H1 (cell line): ENCODE results near the gene BCL11A. TPM values are rescaled to one million over a fixed set of nuclear protein-coding genes. Genes with fewer than 3 reads are reported as not detected.

Source experiments
- KDM1A ChIP-seq: fragments of 200-600, 300-600 bp; sonication (generic); IDR thresholded peaks from 2 replicates; pipeline ENCODE4 v1.7.1; 2016; ENCODE audit warnings: mild to moderate bottlenecking, low read length, borderline replicate concordance
- POLR2A ChIP-seq, 2 experiments: IDR thresholded peaks; 1 replicate in 1 of 2; 2 replicates in 1 of 2; pipeline ENCODE4 v1.6.1; 2011; ENCODE audit warnings: low read depth in 2 of 2, low read length in 2 of 2, mild to moderate bottlenecking in 2 of 2; ENCODE audit errors: control extremely low read depth in 1 of 2
- POU5F1 ChIP-seq: IDR thresholded peaks from 2 replicates; pipeline ENCODE4 v1.6.1; 2011; ENCODE audit warnings: low read depth, mild to moderate bottlenecking, low read length, moderate library complexity
- RFX5 ChIP-seq: IDR thresholded peaks from 2 replicates; pipeline ENCODE4 v1.6.1; 2011; ENCODE audit warnings: low read depth, low read length, improper control_type of control experiment, borderline replicate concordance
- TEAD4 ChIP-seq: IDR thresholded peaks from 2 replicates; pipeline ENCODE4 v1.6.1; 2012; ENCODE audit warnings: low read depth, low read length, inconsistent platforms, mixed read lengths
- YY1 ChIP-seq: IDR thresholded peaks from 2 replicates; pipeline ENCODE4 v1.6.1; 2011; ENCODE audit warnings: low read depth, mild to moderate bottlenecking, low read length
- polyA plus RNA-seq, 7 experiments: library from polyadenylated mRNA; depleted of rRNA in 3 of 7; stranded (reverse) in 5 of 7; unstranded in 2 of 7; fragments of >200 nt in 5 of 7; fragments of 200-250 nt in 2 of 7; gene quantifications; 1 replicate in 5 of 7; 2 replicates in 1 of 7; 4 replicates in 1 of 7; pipeline versions ENCODE4 v1.2.1 to v1.2.3, GENCODE V29; 2011 to 2013; ENCODE audit warnings: missing spikeins in 2 of 7, mixed read lengths in 2 of 7
- total RNA-seq: library from RNA; stranded (reverse); fragmentation: NEBNext Ultra II Directional; extraction: Animal tissue kit (Norgen Biotek cat#: 25700); gene quantifications from 2 replicates; pipeline ENCODE4 v1.2.1, GENCODE V29; 2021

The BCL11A gene
- total and polyA plus RNA-seq, 2 of the 8 experiments (the other 6 are each of a cell fraction or from before 2014, with no cell fraction given): 11.9 to 59.3 TPM

- TF ChIP-seq RFX5: no peak
- no peak for TF ChIP-seq POLR2A (IDR thresholded peaks at IDR 0.05; ENCODE audit: control extremely low read depth in 1 of 2, low read depth in 2 of 2, low read length in 2 of 2)
- no peak for TF ChIP-seq KDM1A
- no peak for TF ChIP-seq YY1
- no peak for TF ChIP-seq TEAD4
- TF ChIP-seq POU5F1: no peak
These were observed 6.4 kb upstream of the BCL11A start (continued) for GRCh38 chr2:60559880-60560279.
